Trophoblast cell (in vitro differentiated cells and primary cell): ENCODE data around the gene IQUB.

Source experiments
- DNase-seq, 2 donors: peaks; one replicate each; pipeline ENCODE4 v3.0.0-alpha.2; 2016
- H2AFZ ChIP-seq: 2 replicates; pipeline ENCODE4 v1.6.1; 2013; ENCODE audit warnings: low read length, moderate library complexity, mild to moderate bottlenecking; ENCODE audit not compliant: insufficient read depth, poor library complexity
- H2AK5ac ChIP-seq: 2 replicates; pipeline ENCODE4 v1.6.1; 2013; ENCODE audit warnings: mild to moderate bottlenecking, low read length
- H2BK120ac ChIP-seq: 2 replicates; pipeline ENCODE4 v1.6.1; 2013; ENCODE audit warnings: low read length, mild to moderate bottlenecking, moderate library complexity; ENCODE audit not compliant: insufficient read depth, poor library complexity
- H2BK12ac ChIP-seq: 2 replicates; pipeline ENCODE4 v1.6.1; 2013; ENCODE audit warnings: mild to moderate bottlenecking, low read length, moderate library complexity
- H2BK5ac ChIP-seq: 2 replicates; pipeline ENCODE4 v1.6.1; 2013; ENCODE audit warnings: low read length, low read depth, moderate library complexity, mild to moderate bottlenecking; ENCODE audit not compliant: poor library complexity
- H3K14ac ChIP-seq: 2 replicates; pipeline ENCODE4 v1.6.1; 2013; ENCODE audit warnings: mild to moderate bottlenecking, low read length
- H3K18ac ChIP-seq: 2 replicates; pipeline ENCODE4 v1.6.1; 2013; ENCODE audit warnings: mild to moderate bottlenecking, low read length
- H3K23ac ChIP-seq: 2 replicates; pipeline ENCODE4 v1.6.1; 2013; ENCODE audit warnings: low read length
- H3K27ac ChIP-seq: 2 replicates; pipeline ENCODE4 v1.5.1; 2013; ENCODE audit warnings: low read depth, mild to moderate bottlenecking, inconsistent platforms, low read length, moderate library complexity
- H3K27me3 ChIP-seq: 2 replicates; pipeline ENCODE4 v1.6.1; 2013; ENCODE audit warnings: inconsistent platforms, mild to moderate bottlenecking, low read length, moderate library complexity; ENCODE audit not compliant: insufficient read depth
- H3K36me3 ChIP-seq, 2 experiments: 1 replicate in 1 of 2; 2 replicates in 1 of 2; pipeline ENCODE4 v1.6.1; 2013; ENCODE audit warnings: low read length in 2 of 2, mild to moderate bottlenecking in 2 of 2, moderate library complexity in 1 of 2; ENCODE audit not compliant: insufficient read depth in 2 of 2, control insufficient read depth in 1 of 2
- H3K4ac ChIP-seq: 2 replicates; pipeline ENCODE4 v1.6.1; 2013; ENCODE audit warnings: low read depth, mild to moderate bottlenecking, low read length, moderate library complexity
- H3K4me1 ChIP-seq, 2 experiments: 1 replicate in 1 of 2; 2 replicates in 1 of 2; pipeline ENCODE4 v1.6.1; 2013; ENCODE audit warnings: low read length in 2 of 2, mild to moderate bottlenecking in 2 of 2, moderate library complexity in 1 of 2; ENCODE audit not compliant: insufficient read depth in 2 of 2, control insufficient read depth in 1 of 2
- H3K4me2 ChIP-seq: 2 replicates; pipeline ENCODE4 v1.6.1; 2013; ENCODE audit warnings: inconsistent platforms, mild to moderate bottlenecking, low read length, moderate library complexity
- H3K4me3 ChIP-seq: 2 replicates; pipeline ENCODE4 v1.5.1; 2013; ENCODE audit warnings: mild to moderate bottlenecking, low read depth, low read length, inconsistent platforms
- H3K79me1 ChIP-seq: one replicate; pipeline ENCODE4 v1.6.1; 2013; ENCODE audit warnings: low read length
- H3K79me2 ChIP-seq: 2 replicates; pipeline ENCODE4 v1.6.1; 2013; ENCODE audit warnings: low read length, mild to moderate bottlenecking; ENCODE audit not compliant: control insufficient read depth, insufficient read depth, poor library complexity
- H3K9ac ChIP-seq: 2 replicates; pipeline ENCODE4 v1.6.1; 2013; ENCODE audit warnings: mild to moderate bottlenecking, low read length
- H3K9me3 ChIP-seq: 2 replicates; pipeline ENCODE4 v1.6.1; 2013; ENCODE audit warnings: low read depth, mild to moderate bottlenecking, control low read depth, inconsistent platforms, low read length; ENCODE audit not compliant: insufficient read depth
- H4K12ac ChIP-seq: 2 replicates; pipeline ENCODE4 v1.6.1; 2013; ENCODE audit warnings: low read depth, mild to moderate bottlenecking, low read length, moderate library complexity
- H4K8ac ChIP-seq: 2 replicates; pipeline ENCODE4 v1.6.1; 2013; ENCODE audit warnings: low read depth, mild to moderate bottlenecking, low read length, moderate library complexity
- H4K91ac ChIP-seq: one replicate; pipeline ENCODE4 v1.6.1; 2013; ENCODE audit warnings: low read depth, mild to moderate bottlenecking, low read length, moderate library complexity
- WGBS: extraction: QIAGEN DNeasy Blood & Tissue Kit; methylation state at CpG from one replicate; pipeline ENCODE4 v1.1.7; 2013; ENCODE audit warnings: missing lambda C conversion rate; ENCODE audit not compliant: insufficient read length, insufficient coverage; ENCODE audit errors: extremely low coverage; 5-methylcytosine and 5-hydroxymethylcytosine counted together

Gene IQUB

DNA sequence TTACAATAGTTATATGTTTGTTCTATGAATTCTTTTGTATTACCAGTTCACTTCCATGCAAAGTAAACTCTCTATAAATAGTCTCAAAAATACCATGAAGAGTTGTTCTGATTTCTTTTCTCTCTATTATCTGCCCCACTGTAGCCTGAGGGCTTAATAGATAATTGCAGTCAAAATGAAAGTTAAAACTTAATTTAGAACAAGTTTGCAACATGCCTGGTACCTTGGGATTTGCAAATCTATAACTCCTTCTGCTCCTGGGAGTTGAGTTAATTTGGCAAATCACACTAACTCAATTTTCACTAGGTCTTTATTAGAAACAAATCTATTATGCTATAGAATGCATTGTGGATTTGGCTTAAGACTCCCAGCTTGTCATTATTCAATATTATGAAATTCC lies 45.0 kb upstream of the IQUB start:
- H2BK5ac ChIP-seq: no peak overlapping the region
- no peaks in the 10 kb centered on the region for H3K9me3 ChIP-seq
- H3K36me3 ChIP-seq: no peaks in the 10 kb centered on the region
- no peak overlapping the region for H2AK5ac ChIP-seq
- H3K27me3 ChIP-seq: no peaks in the 10 kb centered on the region
- H3K4me3 ChIP-seq: no peak overlapping the region
- no peak for DNase-seq
- no peak overlapping the region for H3K23ac ChIP-seq
- no peak overlapping the region for H3K27ac ChIP-seq
- no peak overlapping the region for H2BK120ac ChIP-seq
- no peak overlapping the region for H3K4ac ChIP-seq
- no peaks in the 10 kb centered on the region for H3K79me2 ChIP-seq
- no peak overlapping the region for H2AFZ ChIP-seq
- H4K12ac ChIP-seq: no peak overlapping the region
- H3K4me1 ChIP-seq: no peaks in the 10 kb centered on the region
- no peaks in the 10 kb centered on the region for H3K79me1 ChIP-seq
- H3K14ac ChIP-seq: no peak overlapping the region
- H2BK12ac ChIP-seq: no peak overlapping the region
- H3K18ac ChIP-seq: no peak overlapping the region
- H4K91ac ChIP-seq: no peak overlapping the region
- H4K8ac ChIP-seq: no peak overlapping the region
- no peak overlapping the region for H3K4me2 ChIP-seq
- H3K9ac ChIP-seq: no peak overlapping the region

GRCh38 chr7:123573896-123574467 lies 39.6 kb upstream of the IQUB start:
- no peak overlapping the region for H2AFZ ChIP-seq
- H3K79me2 ChIP-seq: no peaks in the 10 kb centered on the region
- no peaks in the 10 kb centered on the region for H3K79me1 ChIP-seq
- H3K14ac ChIP-seq: no peak overlapping the region
- H2BK12ac ChIP-seq: no peak overlapping the region
- H4K12ac ChIP-seq: no peak overlapping the region
- H2BK5ac ChIP-seq: no peak overlapping the region
- WGBS: no CpG with 5 or more reads among the region's 2 CpGs
- no peaks in the 10 kb centered on the region for H3K9me3 ChIP-seq
- H3K4me1 ChIP-seq: peaks cover 0 to 2% of the 10 kb centered on the region in 2 experiments
- no peak overlapping the region for H3K27ac ChIP-seq
- H3K27me3 ChIP-seq: no peaks in the 10 kb centered on the region
- H4K8ac ChIP-seq: no peak overlapping the region
- no peak overlapping the region for H4K91ac ChIP-seq
- no peak overlapping the region for H3K18ac ChIP-seq
- H3K9ac ChIP-seq: no peak overlapping the region
- H3K4ac ChIP-seq: no peak overlapping the region
- no peaks in the 10 kb centered on the region for H3K36me3 ChIP-seq
- no peak overlapping the region for H3K4me3 ChIP-seq
- no peak for DNase-seq
- H2BK120ac ChIP-seq: no peak overlapping the region
- no peak overlapping the region for H2AK5ac ChIP-seq
- H3K23ac ChIP-seq: no peak overlapping the region
- H3K4me2 ChIP-seq: no peak overlapping the region

GRCh38 chr7:123573341-123573740 lies 38.9 kb upstream of the IQUB start:
- WGBS: no CpG with 5 or more reads among the region's 3 CpGs
- Histone ChIP-seq H3K14ac (no peak overlapping the region), H3K9me3 (no peaks in the 10 kb centered on the region)

GRCh38 chr7:123571684-123572083 lies 37.3 kb upstream of the IQUB start:
- Histone ChIP-seq H2BK5ac (no peak overlapping the region), H3K4me2 (no peak overlapping the region), H3K18ac (no peak overlapping the region), H3K36me3 (no peaks in the 10 kb centered on the region), H3K4me1 (peaks cover 0 to 2% of the 10 kb centered on the region in 2 experiments), H3K14ac (no peak overlapping the region), H2BK12ac (no peak overlapping the region), H2AK5ac (no peak overlapping the region), H3K9me3 (no peaks in the 10 kb centered on the region), H3K27ac (no peak overlapping the region), H3K79me2 (no peaks in the 10 kb centered on the region), H2AFZ (no peak overlapping the region), H3K4me3 (no peak overlapping the region), H3K23ac (no peak overlapping the region), H3K9ac (no peak overlapping the region), H4K12ac (no peak overlapping the region), H3K79me1 (no peaks in the 10 kb centered on the region), H4K91ac (no peak overlapping the region), H3K4ac (no peak overlapping the region), H4K8ac (no peak overlapping the region), H3K27me3 (no peaks in the 10 kb centered on the region), H2BK120ac (no peak overlapping the region)
- no CpG with 5 or more reads among the region's 1 CpG for WGBS
- DNase-seq: no peak

More at GRCh38 chr7:123573341-123573740, 38.9 kb upstream of the IQUB start:
- Histone ChIP-seq H3K27ac (no peak overlapping the region), H3K23ac (no peak overlapping the region), H4K91ac (no peak overlapping the region), H2BK120ac (no peak overlapping the region), H2BK5ac (no peak overlapping the region), H2BK12ac (no peak overlapping the region), H3K4me1 (peaks cover 0 to 2% of the 10 kb centered on the region in 2 experiments), H4K12ac (no peak overlapping the region), H4K8ac (no peak overlapping the region), H3K27me3 (no peaks in the 10 kb centered on the region), H3K79me1 (no peaks in the 10 kb centered on the region), H3K18ac (no peak overlapping the region), H2AK5ac (no peak overlapping the region), H3K9ac (no peak overlapping the region), H3K4ac (no peak overlapping the region), H3K4me3 (no peak overlapping the region), H3K36me3 (no peaks in the 10 kb centered on the region), H3K4me2 (no peak overlapping the region), H2AFZ (no peak overlapping the region), H3K79me2 (no peaks in the 10 kb centered on the region)
- no peak for DNase-seq
